Activated CD8-positive, alpha-beta T cell treated with anti-CD3 and anti-CD28 coated beads for 36 hours (primary cell): ENCODE measurements around the gene LYPD3. TPM values are rescaled to one million over a fixed set of nuclear protein-coding genes. Genes with fewer than 3 reads are reported as not detected.

Source experiments
- ATAC-seq: fragments of 200-7000 bp; cut with Tn5 transposase; one replicate; pipeline ENCODE4 v1.10.0; 2021; ENCODE audit warnings: mild to moderate bottlenecking, moderate library complexity
- CTCF ChIA-PET: fragments of 350-600 bp; sonication (Branson Sonifier 250); formaldehyde crosslinking; loops from one replicate; lab custom pipeline; 2021; ENCODE audit warnings: antibody characterized with exemption; lab: Charles Lee
- POLR2A ChIA-PET: fragments of 350-600 bp; sonication (Branson Sonifier 250); formaldehyde crosslinking; loops from one replicate; lab custom pipeline; 2021; ENCODE audit warnings: antibody characterized with exemption; lab: Charles Lee
- DNase-seq: peaks from one replicate; pipeline ENCODE4 v3.0.0-alpha.2; 2020
- H3K27ac Mint-ChIP-seq: one replicate; pipeline ENCODE4 v1.8.0; 2021; ENCODE audit warnings: mild to moderate bottlenecking, mixed read lengths
- H3K27me3 Mint-ChIP-seq: one replicate; pipeline ENCODE4 v1.8.0; 2021; ENCODE audit warnings: mixed read lengths
- H3K36me3 Mint-ChIP-seq: one replicate; pipeline ENCODE4 v1.8.0; 2021; ENCODE audit warnings: low read depth, mixed read lengths
- H3K4me1 Mint-ChIP-seq: one replicate; pipeline ENCODE4 v1.8.0; 2021; ENCODE audit warnings: low read depth, mixed read lengths
- H3K4me3 Mint-ChIP-seq: one replicate; pipeline ENCODE4 v1.8.0; 2021; ENCODE audit warnings: mild to moderate bottlenecking, moderate library complexity, mixed read lengths
- H3K9me3 Mint-ChIP-seq: one replicate; pipeline ENCODE4 v1.8.0; 2021; ENCODE audit warnings: mixed read lengths
- intact Hi-C: fragments of 100-400 bp; cut with micrococcal nuclease; formaldehyde crosslinking; loops from one replicate; pipeline ENCODE4 v1.10.0; 2022
- total RNA-seq, 2 experiments: library from RNA; stranded (reverse); gene quantifications; one replicate each; pipeline ENCODE4 v1.2.3, GENCODE V29; 2021
- TF ChIP-seq, protein P1 (sequence below): fragments of 200-600 bp; IDR thresholded peaks from one replicate; pipeline ENCODE4 v1.8.0; 2022; ENCODE audit warnings: antibody characterized with exemption, mild to moderate bottlenecking

The LYPD3 gene
- total RNA-seq, 2 experiments from 2014 or later, result 4.4 to 4.9 TPM

DNA sequence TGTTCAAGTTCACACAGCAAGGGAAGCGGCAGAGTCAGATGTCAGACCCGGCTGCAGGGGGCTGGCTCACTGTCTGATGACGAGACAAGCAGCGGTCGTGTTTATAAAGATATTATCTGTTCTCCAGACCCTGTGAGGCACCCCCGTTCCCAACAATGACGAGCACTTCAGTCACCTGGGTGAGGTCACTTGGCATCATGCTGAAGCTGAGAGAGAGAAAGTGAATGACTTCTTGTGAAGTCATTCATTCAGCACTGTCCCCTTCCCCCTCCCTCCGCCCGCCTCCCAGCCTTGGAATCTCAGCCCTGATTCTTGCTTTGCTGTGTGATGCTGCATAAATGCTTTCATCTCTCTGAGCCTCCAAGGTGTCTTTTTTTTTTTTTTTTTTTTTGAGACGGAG is 4.9 kb upstream of the LYPD3 start:
- peak overlapping the region; percentile 77 for H3K27ac Mint-ChIP-seq
- peak; percentile 67 for ATAC-seq
- peak; percentile 78 for DNase-seq
- intact Hi-C loops, result no loop called here
- POLR2A ChIA-PET, result no interaction called here
- peaks cover under 1% of the 10 kb centered on the region for H3K36me3 Mint-ChIP-seq
- peak overlapping the region; percentile 34 for H3K4me3 Mint-ChIP-seq
- H3K4me1 Mint-ChIP-seq, result peaks cover 62% of the 10 kb centered on the region
- H3K27me3 Mint-ChIP-seq, result no peaks in the 10 kb centered on the region
- CTCF ChIA-PET, result interaction anchor here (1.2 kb wide), 2 partner anchors 13 to 49 kb away, joined by 3 read pairs; no protein-coding TSS in a partner anchor
- TF ChIP-seq, protein P1, sequence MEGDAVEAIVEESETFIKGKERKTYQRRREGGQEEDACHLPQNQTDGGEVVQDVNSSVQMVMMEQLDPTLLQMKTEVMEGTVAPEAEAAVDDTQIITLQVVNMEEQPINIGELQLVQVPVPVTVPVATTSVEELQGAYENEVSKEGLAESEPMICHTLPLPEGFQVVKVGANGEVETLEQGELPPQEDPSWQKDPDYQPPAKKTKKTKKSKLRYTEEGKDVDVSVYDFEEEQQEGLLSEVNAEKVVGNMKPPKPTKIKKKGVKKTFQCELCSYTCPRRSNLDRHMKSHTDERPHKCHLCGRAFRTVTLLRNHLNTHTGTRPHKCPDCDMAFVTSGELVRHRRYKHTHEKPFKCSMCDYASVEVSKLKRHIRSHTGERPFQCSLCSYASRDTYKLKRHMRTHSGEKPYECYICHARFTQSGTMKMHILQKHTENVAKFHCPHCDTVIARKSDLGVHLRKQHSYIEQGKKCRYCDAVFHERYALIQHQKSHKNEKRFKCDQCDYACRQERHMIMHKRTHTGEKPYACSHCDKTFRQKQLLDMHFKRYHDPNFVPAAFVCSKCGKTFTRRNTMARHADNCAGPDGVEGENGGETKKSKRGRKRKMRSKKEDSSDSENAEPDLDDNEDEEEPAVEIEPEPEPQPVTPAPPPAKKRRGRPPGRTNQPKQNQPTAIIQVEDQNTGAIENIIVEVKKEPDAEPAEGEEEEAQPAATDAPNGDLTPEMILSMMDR, result no peak
- H3K9me3 Mint-ChIP-seq, result no peaks in the 10 kb centered on the region

DNA sequence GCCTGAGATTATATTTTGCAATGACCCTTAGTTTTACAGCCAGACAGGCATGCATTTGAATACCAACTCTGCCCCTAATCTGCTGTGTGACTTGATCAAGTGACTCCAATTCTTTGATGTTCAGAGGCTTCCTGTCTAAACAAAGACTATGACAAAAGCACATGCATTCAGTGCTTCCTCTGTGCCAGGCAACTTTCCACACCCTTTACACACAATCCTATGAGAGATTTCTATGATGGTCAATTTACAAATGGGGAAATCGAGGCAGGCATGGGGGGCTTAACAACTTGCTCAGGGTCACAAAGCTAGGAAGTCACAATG is 3.7 kb upstream of the LYPD3 start:
- Mint-ChIP-seq H3K4me1 (peaks cover 62% of the 10 kb centered on the region), H3K9me3 (no peaks in the 10 kb centered on the region), H3K4me3 (no peak overlapping the region), H3K36me3 (no peaks in the 10 kb centered on the region), H3K27me3 (no peaks in the 10 kb centered on the region), H3K27ac (peak overlapping the region; percentile 70)
- DNase-seq, result no peak
- ChIA-PET CTCF (no interaction called here), POLR2A (no interaction called here)
- TF ChIP-seq, protein P1, result no peak
- ATAC-seq, result peak; percentile 26
- intact Hi-C loops, result no loop called here

DNA sequence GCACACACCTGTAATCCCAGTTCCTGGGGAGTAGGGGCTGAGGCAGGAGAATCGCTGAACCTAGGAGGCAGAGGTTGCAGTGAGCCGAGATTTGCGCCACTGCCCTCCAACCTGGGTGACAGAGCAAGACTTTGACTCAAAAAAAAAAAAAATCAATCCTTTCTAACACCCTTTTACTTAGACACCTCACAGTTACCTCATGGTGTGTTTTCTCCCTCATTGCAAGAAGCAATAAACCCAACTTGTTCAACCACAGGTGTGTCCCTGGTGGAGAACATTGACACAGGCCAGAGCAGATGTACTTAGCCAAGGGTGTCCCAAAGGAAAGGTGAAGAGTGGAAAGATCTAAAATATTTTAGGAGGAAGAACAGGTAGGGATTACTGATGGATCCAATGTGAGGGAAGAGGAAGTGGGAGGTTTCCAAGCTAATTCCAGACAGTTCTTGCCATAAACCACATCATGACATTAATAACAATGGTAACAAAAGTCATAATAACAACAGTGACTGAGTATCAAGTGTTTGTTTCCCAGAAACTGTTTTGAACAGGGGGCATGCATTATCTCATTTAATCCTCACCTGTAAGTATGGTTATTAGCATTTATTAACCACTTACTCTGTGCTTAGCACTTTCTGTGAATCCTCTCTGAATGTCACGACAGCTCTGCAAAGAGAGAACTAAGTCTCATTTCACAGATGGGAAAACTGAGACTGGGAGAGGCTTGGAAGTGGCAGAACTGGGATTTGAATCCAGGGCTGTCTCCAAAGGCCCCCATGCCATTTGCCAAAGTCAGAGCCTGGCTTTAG is 3.1 kb upstream of the LYPD3 start:
- ChIA-PET POLR2A (no interaction called here), CTCF (no interaction called here)
- Mint-ChIP-seq H3K27ac (peak overlapping the region; percentile 70), H3K4me1 (peaks cover 62% of the 10 kb centered on the region), H3K9me3 (no peaks in the 10 kb centered on the region), H3K36me3 (no peaks in the 10 kb centered on the region), H3K4me3 (no peak overlapping the region), H3K27me3 (no peaks in the 10 kb centered on the region)
- TF ChIP-seq, protein P1, result no peak
- intact Hi-C loops, result no loop called here
- no peak for ATAC-seq
- no peak for DNase-seq

GRCh38 chr19:43467730-43468129 is 2.3 kb upstream of the LYPD3 start:
- ATAC-seq, result no peak
- H3K4me3 Mint-ChIP-seq, result no peak overlapping the region
- POLR2A ChIA-PET, result no interaction called here
- DNase-seq, result no peak
- peaks cover 62% of the 10 kb centered on the region for H3K4me1 Mint-ChIP-seq
- H3K36me3 Mint-ChIP-seq, result no peaks in the 10 kb centered on the region
- no peaks in the 10 kb centered on the region for H3K27me3 Mint-ChIP-seq
- peak overlapping the region; percentile 70 for H3K27ac Mint-ChIP-seq
- TF ChIP-seq, protein P1, result no peak
- intact Hi-C loops, result no loop called here
- CTCF ChIA-PET, result no interaction called here
- no peaks in the 10 kb centered on the region for H3K9me3 Mint-ChIP-seq

DNA sequence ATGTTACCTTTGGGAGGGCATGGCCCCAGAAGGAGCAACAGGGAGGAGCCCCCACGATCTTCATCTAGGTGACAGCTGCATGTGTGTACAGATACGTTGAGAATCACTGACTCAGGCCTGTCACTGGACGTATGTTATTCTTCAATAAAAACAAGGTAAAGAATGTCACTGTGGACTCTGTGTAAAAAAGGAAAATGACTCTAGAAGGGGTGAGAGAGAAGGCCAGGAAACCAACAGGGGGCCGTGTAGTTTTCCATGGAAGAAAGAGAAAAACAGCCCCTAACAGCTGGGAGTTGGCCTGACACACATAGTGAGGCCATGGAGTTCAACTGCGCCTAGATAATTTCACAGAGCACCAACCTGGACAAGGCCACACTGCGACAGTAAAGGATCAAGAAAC is 1.9 kb upstream of the LYPD3 start:
- H3K4me3 Mint-ChIP-seq, result no peak overlapping the region
- ChIA-PET CTCF (no interaction called here), POLR2A (no interaction called here)
- H3K9me3 Mint-ChIP-seq, result no peaks in the 10 kb centered on the region
- intact Hi-C loops, result no loop called here
- H3K27me3 Mint-ChIP-seq, result no peaks in the 10 kb centered on the region
- no peak for ATAC-seq
- TF ChIP-seq, protein P1, result no peak
- H3K27ac Mint-ChIP-seq, result peak overlapping the region; percentile 12
- peaks cover 64% of the 10 kb centered on the region for H3K4me1 Mint-ChIP-seq
- no peaks in the 10 kb centered on the region for H3K36me3 Mint-ChIP-seq
- no peak for DNase-seq
